Skeletal muscle cell (primary cell): ENCODE data around the gene NOTCH4.
A peak's percentile ranks its signal among the peaks of the same experiment; 100 is the strongest.
"Not testable (repeated sequence)": the region's sequence is repeated elsewhere in the genome, so short reads cannot be mapped to it uniquely, and the experiment has no call there.

Experiments
- DNase-seq: peaks from one replicate; pipeline ENCODE4 v3.0.0-alpha.2; 2010; ENCODE audit warnings: low read depth
- H3K4me3 ChIP-seq: 2 replicates; pipeline ENCODE4 v1.5.1; 2011; ENCODE audit warnings: low read depth, mild to moderate bottlenecking, control low read depth, low read length, moderate library complexity

The NOTCH4 gene

GRCh38 chr6:32186151-32186840 is 37.6 kb downstream of the NOTCH4 start:
- not testable (repeated sequence) for H3K4me3 ChIP-seq

GRCh38 chr6:32185681-32186131 is 38.2 kb downstream of the NOTCH4 start:
- not testable (repeated sequence) for H3K4me3 ChIP-seq
- DNase-seq = peak; percentile 71

More at GRCh38 chr6:32186151-32186840, 37.6 kb downstream of the NOTCH4 start:
- not testable (repeated sequence) for DNase-seq

GRCh38 chr6:32184084-32184640 is 39.7 kb downstream of the NOTCH4 start, which contains the start of gene AGER:
Gene AGER (minus strand): TSS chr6:32184253. CDS start chr6:32184222, 31 bp downstream.
- H3K4me3 ChIP-seq = no peak within 1 kb of the TSS
- no peak for DNase-seq

GRCh38 chr6:32183483-32184083 is 40.3 kb downstream of the NOTCH4 start:
- no peak overlapping the region for H3K4me3 ChIP-seq
- DNase-seq = no peak

GRCh38 chr6:32183030-32183429 is 40.8 kb downstream of the NOTCH4 start:
- no peak for DNase-seq
- no peak overlapping the region for H3K4me3 ChIP-seq

GRCh38 chr6:32182555-32182981 is 41.3 kb downstream of the NOTCH4 start:
- H3K4me3 ChIP-seq = no peak overlapping the region
- no peak for DNase-seq

GRCh38 chr6:32181915-32182529 is 41.8 kb downstream of the NOTCH4 start:
- DNase-seq = no peak
- no peak overlapping the region for H3K4me3 ChIP-seq

GRCh38 chr6:32181148-32181702 is 42.6 kb downstream of the NOTCH4 start:
- DNase-seq = no peak
- H3K4me3 ChIP-seq = no peak overlapping the region

GRCh38 chr6:32179766-32180405 is 44.0 kb downstream of the NOTCH4 start:
- no peak for DNase-seq
- no peak overlapping the region for H3K4me3 ChIP-seq

GRCh38 chr6:32178547-32179440 is 45.1 kb downstream of the NOTCH4 start:
- peak overlapping the region; percentile 99 for H3K4me3 ChIP-seq
- DNase-seq = no peak

- H3K4me3 ChIP-seq = peak within 1 kb of the TSS; percentile 99
- peak; percentile 100 for DNase-seq
Measured at GRCh38 chr6:32177788-32178546, 45.9 kb downstream of the NOTCH4 start, which contains the start of gene RNF5. Gene RNF5 (plus strand): TSS chr6:32178405. CDS start chr6:32178512, 107 bp downstream.

- no peak for DNase-seq
- H3K4me3 ChIP-seq = peak overlapping the region; percentile 99
Measured at GRCh38 chr6:32177183-32177787, 46.6 kb downstream of the NOTCH4 start.

GRCh38 chr6:32176476-32177182 is 47.2 kb downstream of the NOTCH4 start:
- H3K4me3 ChIP-seq = peak overlapping the region; percentile 99
- no peak for DNase-seq

- peak; percentile 94 for DNase-seq
- H3K4me3 ChIP-seq = peak within 1 kb of the TSS; percentile 99
Measured at GRCh38 chr6:32175711-32176475, 48.0 kb downstream of the NOTCH4 start, which contains the start of gene AGPAT1. Gene AGPAT1 (minus strand): TSS chr6:32176084. CDS start chr6:32171496, 4,588 bp downstream.

GRCh38 chr6:32175322-32175710 is 48.6 kb downstream of the NOTCH4 start:
- H3K4me3 ChIP-seq = peak overlapping the region; percentile 99
- DNase-seq = no peak

- H3K4me3 ChIP-seq = peak overlapping the region; percentile 99
- DNase-seq = no peak
Measured at GRCh38 chr6:32174416-32174815, 49.5 kb downstream of the NOTCH4 start.
